Neural cell (in vitro differentiated cells): ENCODE measurements around the gene CENPV.

Experiments
- CTCF ChIP-seq: fragments of 450-650 bp; IDR thresholded peaks from 2 replicates; pipeline ENCODE4 v1.5.1; 2014; ENCODE audit warnings: antibody characterized with exemption, mild to moderate bottlenecking, moderate library complexity; ENCODE audit not compliant: poor library complexity, severe bottlenecking
- EP300 ChIP-seq: fragments of 450-650 bp; conservative IDR thresholded peaks from 2 replicates; pipeline ENCODE4 v1.6.1; 2014; ENCODE audit warnings: antibody characterized with exemption, mild to moderate bottlenecking, moderate library complexity; ENCODE audit not compliant: poor library complexity, severe bottlenecking
- EZH2 ChIP-seq: fragments of 200-600, 300-800 bp; shearing (Covaris generic), sonication (generic); IDR thresholded peaks from 2 replicates; pipeline ENCODE4 v1.6.1; 2014; ENCODE audit warnings: antibody characterized with exemption, low read length, borderline replicate concordance, mild to moderate bottlenecking; ENCODE audit not compliant: insufficient read depth, poor library complexity, severe bottlenecking
- POLR2AphosphoS5 ChIP-seq: IDR thresholded peaks from 2 replicates; pipeline ENCODE4 v1.6.1; 2012
- REST ChIP-seq: IDR thresholded peaks from 2 replicates; pipeline ENCODE4 v1.6.1; 2012; ENCODE audit warnings: borderline replicate concordance
- SMC3 ChIP-seq: fragments of 450-650 bp; conservative IDR thresholded peaks from 2 replicates; pipeline ENCODE4 v1.6.1; 2014; ENCODE audit warnings: antibody characterized with exemption, mild to moderate bottlenecking, moderate library complexity; ENCODE audit not compliant: poor library complexity

- TF ChIP-seq CTCF (no peak), REST (no peak), POLR2AphosphoS5 (no peak), EZH2 (no peak), SMC3 (no peak), EP300 (no peak)
These were observed 8.6 kb upstream of the CENPV start for GRCh38 chr17:16361874-16362273.
